GM21528 (cell line): ENCODE data around the gene TMEM134.
"Not testable (repeated sequence)": the region's sequence is repeated elsewhere in the genome, so short reads cannot be mapped to it uniquely, and the experiment has no call there.

ENCODE experiments used
- ATAC-seq: cut with Tn5 transposase; IDR thresholded peaks from one replicate; pipeline ENCODE4 v1.9.1; 2021; ENCODE audit warnings: mild to moderate bottlenecking, moderate library complexity; ENCODE audit not compliant: unreplicated experiment, low FRiP score

Gene TMEM134

DNA sequence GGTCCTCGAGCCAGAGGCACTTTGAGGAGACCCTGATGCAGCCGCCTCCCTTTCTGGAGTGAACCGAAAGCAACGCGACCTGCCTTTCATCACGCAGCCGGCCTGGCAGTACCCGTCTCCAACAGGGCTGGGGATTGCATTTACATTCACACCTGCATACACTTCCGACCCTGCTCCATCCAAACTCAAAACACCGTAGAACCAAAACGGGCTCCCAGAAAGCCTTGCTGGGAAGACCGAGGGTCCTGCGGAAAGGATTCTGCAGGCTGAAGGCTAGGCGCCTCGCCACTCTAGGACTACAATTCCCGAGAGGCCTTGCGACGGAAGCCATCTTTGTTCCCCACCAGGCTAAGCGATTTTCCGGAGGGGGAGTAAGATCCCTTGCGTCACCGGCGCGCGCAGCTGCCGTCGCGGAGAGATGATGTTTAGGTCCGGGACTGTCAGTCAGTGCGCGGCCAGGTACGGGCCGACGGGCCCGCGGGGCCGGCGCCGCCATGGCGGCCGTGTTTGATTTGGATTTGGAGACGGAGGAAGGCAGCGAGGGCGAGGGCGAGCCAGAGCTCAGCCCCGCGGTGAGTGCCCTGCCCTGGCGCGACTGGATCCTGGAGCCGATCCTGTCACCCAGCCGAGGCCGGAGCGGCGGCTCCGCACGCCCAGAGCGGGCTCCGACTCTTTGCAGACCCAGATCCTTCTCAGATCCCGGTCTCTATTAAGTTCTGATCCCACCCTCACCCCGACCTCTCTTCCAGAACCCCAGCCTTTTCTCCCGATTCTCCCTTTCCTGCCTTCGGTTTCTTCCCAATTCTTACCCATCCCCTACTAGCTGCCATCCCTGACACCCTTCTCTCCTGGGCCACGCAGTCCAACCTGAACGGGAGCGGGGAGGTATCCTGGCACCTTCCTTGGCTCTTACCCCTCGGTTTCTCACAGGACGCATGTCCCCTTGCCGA is 40.7 kb downstream of the TMEM134 start, which contains the start of gene RPS6KB2:
TSS of gene RPS6KB2 (plus strand) at position 443 of the 950 bp plus-strand sequence. CDS start at position 495, 52 bp downstream.
- ATAC-seq, result peak; percentile 62

GRCh38 chr11:67427364-67427859 is 41.6 kb downstream of the TMEM134 start:
- not testable (repeated sequence) for ATAC-seq

- no peak for ATAC-seq
These were observed 45.0 kb downstream of the TMEM134 start for GRCh38 chr11:67423891-67424613.

DNA sequence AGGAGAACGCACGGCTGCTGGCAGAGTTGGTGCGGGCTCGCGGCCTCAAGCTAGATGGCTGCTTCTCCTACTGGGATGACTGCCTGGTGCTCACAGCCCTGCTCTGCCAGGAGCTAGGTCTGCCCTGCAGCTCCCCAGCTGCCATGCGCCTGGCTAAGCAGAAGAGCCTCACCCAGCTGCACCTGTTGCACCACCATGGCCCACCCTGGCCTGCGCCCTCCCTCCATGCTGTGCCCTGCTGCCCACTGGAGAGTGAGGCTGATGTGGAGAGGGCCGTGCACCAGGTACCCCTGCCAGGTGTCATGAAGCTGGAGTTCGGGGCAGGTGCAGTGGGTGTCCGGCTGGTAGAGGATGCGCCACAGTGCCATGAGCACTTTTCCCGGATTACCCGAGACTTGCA is 45.6 kb downstream of the TMEM134 start:
- no peak for ATAC-seq

- no peak for ATAC-seq
These were observed 46.2 kb downstream of the TMEM134 start for GRCh38 chr11:67422891-67423290.

- ATAC-seq, result no peak
These were observed 47.5 kb downstream of the TMEM134 start for GRCh38 chr11:67421430-67422031.

GRCh38 chr11:67420646-67421429 is 48.2 kb downstream of the TMEM134 start:
- ATAC-seq, result peak; percentile 74

DNA sequence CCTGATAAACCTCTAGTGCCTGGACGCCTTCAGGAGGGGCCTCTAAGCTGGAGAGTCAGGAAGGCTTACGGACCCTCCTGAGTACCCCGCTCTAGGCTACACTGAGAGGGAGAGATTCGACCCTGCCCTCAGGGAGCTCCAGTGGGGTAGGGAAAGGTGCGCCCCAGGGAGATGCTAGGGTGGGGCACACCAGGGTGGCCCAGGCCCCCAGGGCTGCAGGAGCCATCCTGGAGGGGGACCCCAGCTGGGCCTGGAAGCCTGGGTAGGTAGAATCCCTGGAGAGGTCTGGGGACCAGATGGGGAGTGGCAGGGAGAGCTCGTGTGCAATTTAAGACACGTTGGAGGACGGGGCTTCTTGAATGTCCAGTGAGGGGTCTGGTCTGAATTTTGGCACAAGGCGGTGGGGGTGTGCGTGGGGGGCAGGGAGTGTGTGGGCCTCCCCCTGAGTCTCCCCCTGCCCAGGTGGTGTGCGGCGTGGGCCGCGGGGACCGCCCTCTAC is 48.9 kb downstream of the TMEM134 start:
- ATAC-seq, result no peak

GRCh38 chr11:67419325-67420049 is 49.6 kb downstream of the TMEM134 start:
- ATAC-seq, result no peak

DNA sequence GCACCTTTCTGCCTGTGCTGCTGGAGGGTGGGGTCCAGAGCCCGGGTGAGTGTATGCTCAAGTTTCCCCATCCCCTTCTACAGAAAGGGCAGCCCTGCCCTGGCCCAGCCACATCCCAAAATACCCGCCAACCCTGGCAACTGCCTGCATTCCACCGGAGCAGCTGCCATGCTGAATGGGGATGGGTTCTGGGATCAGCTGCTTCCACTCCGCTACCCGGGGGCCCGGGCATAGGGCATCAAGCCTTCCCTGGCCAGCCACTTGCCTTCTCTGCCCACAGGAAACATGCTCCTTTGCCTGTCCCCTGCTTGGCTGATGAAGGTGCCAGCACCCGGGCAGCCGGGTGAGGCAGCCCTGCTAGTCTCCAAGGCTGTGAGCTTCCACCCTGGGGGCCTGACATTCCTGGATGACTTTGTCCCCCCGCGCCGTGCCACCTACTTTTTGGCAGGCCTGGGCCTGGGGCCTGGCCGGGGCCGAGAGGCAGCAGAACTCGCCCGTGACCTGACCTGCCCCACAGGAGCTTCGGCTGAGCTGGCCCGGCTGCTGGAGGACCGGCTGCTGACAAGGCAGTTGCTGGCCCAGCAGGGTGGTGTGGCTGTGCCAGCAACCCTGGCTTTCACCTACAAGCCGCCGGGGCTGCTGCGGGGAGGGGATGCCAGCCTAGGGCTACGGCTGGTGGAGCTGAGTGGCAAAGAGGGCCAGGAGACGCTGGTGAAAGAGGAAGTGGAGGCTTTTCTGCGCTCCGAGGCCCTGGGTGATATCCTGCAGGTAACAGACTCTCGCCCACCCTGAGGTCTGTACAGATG is 50.4 kb downstream of the TMEM134 start:
- ATAC-seq, result no peak

DNA sequence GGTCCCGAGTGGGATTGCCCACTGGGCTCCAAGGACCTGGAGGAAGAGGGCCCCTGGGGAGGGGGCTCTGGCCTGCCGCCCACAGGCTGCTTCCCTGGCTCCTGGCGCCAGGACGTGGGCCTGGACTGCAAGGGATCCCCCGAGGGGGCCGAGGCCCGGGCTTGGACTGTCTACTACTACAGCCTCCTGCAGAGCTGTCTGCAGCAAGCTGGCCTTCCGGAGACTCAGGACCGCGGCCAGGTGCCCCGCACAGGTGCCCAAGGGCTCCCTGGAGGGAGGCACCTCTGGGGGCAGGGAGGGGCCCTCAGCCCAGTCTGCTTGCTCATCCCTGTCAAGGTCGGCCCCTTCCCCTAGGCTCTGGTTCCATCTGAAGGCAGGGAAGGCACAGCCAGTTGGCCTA is 51.6 kb downstream of the TMEM134 start:
- no peak for ATAC-seq

- ATAC-seq, result no peak
These were observed 52.4 kb downstream of the TMEM134 start for GRCh38 chr11:67416416-67417335.

GRCh38 chr11:67415501-67416304 is 53.3 kb downstream of the TMEM134 start, which contains the start of gene CARNS1:
Gene CARNS1 (plus strand): TSS chr11:67415678. CDS start chr11:67416200, 522 bp downstream.
- no peak for ATAC-seq

DNA sequence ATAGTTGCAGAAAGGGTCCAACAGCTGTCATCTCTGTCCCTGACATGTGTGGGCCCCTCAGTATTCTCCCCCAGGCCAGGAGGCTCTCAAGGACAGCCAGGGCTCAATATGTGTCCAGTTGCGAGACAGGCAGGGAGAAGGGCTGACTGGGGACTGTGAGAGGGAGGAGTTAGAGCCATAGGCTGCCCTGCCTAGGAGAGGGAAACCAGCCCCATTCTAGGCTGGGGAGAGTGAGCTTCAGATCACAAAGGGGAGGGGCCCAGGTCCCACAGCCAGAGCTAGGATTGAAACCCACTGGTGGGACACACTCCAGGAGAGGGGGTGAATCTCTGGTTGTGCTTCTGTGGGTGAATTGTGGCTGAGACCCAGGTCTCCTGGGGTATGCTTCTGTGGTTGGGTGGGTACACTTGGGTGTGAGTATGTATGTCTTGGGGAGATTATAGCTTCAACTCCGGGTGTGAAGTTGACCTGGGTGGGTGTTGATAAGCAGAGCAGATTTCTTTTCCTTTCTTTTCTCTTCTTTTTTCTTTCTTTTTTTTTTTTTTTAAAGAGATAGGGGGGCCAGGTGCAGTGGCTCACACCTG is 55.7 kb downstream of the TMEM134 start:
- ATAC-seq, result no peak

GRCh38 chr11:67412495-67413179 is 56.4 kb downstream of the TMEM134 start:
- ATAC-seq, result no peak

DNA sequence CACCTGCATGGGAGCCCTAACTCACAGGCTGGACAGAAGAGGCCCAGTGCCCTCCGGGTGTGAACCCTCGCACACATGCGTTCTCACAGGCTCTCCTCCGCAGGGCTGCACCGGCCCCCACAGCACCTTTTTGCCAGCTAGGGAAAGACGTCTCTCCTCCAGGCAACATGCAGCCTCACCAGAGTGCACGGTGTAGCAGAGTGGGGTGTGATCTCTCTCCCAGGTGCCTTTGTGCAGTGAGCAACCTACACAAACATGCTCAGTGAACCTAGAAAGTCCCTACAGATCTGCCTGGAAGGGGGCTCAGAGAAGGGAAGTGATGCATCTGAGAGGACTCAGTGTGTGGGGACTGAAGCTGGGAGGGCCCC is 57.3 kb downstream of the TMEM134 start:
- ATAC-seq, result no peak
